Mucosa of rectum (tissue), 2 donors: ENCODE measurements around the gene FBXL16.

Source experiments
- H3K27ac ChIP-seq, 2 donors: one replicate each; pipeline ENCODE4 v1.7.0; 2013; ENCODE audit warnings: inconsistent platforms in 2 of 2, low read depth in 2 of 2, low read length in 2 of 2
- H3K27me3 ChIP-seq, 2 donors: one replicate each; pipeline ENCODE4 v1.7.0; 2013; ENCODE audit warnings: low read length in 2 of 2; ENCODE audit not compliant: control insufficient read depth in 2 of 2, insufficient read depth in 2 of 2
- H3K36me3 ChIP-seq, 2 donors: one replicate each; pipeline ENCODE4 v1.7.0; 2013; ENCODE audit warnings: low read length in 2 of 2; ENCODE audit not compliant: control insufficient read depth in 2 of 2, insufficient read depth in 2 of 2
- H3K4me1 ChIP-seq, 2 donors: one replicate each; pipeline ENCODE4 v1.7.0; 2013; ENCODE audit warnings: low read length in 2 of 2, mild to moderate bottlenecking in 1 of 2; ENCODE audit not compliant: control insufficient read depth in 2 of 2, insufficient read depth in 2 of 2
- H3K4me3 ChIP-seq, 2 donors: one replicate each; pipeline ENCODE4 v1.7.0; 2013; ENCODE audit warnings: low read length in 2 of 2
- H3K9ac ChIP-seq, 2 donors: one replicate each; pipeline ENCODE4 v1.7.0; 2013; ENCODE audit warnings: low read length in 2 of 2, low read depth in 1 of 2, mild to moderate bottlenecking in 1 of 2
- H3K9me3 ChIP-seq, 2 donors: one replicate each; pipeline ENCODE4 v1.7.0; 2013; ENCODE audit warnings: low read length in 2 of 2; ENCODE audit not compliant: control insufficient read depth in 2 of 2
- donor health status: healthy.
- donor health status: Normal muscosa, but diverticular disease.

FBXL16 gene

DNA sequence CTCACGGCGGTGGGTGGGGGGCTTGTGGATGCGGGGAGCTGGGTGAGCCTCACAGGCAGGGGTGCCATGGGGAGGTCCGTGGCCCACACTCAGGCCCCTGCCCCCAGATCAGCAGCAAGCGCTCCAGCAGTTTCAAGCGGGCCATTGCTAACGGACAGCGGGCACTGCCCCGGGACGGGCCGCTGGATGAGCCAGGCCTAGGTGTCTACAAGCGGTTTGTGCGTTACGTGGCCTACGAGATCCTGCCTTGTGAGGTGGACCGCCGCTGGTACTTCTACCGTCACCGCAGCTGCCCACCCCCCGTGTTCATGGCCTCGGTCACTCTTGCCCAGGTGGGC lies 29.1 kb downstream of the FBXL16 start:
- Histone ChIP-seq H3K27me3 (no peaks in the 10 kb centered on the region), H3K9me3 (no peaks in the 10 kb centered on the region), H3K4me1 (peaks cover 37 to 42% of the 10 kb centered on the region in 2 donors), H3K27ac (no peak overlapping the region), H3K9ac (peak overlapping the region in 1 of 2 donors; percentile 63), H3K36me3 (peaks cover 17 to 18% of the 10 kb centered on the region in 2 donors), H3K4me3 (no peak overlapping the region)

DNA sequence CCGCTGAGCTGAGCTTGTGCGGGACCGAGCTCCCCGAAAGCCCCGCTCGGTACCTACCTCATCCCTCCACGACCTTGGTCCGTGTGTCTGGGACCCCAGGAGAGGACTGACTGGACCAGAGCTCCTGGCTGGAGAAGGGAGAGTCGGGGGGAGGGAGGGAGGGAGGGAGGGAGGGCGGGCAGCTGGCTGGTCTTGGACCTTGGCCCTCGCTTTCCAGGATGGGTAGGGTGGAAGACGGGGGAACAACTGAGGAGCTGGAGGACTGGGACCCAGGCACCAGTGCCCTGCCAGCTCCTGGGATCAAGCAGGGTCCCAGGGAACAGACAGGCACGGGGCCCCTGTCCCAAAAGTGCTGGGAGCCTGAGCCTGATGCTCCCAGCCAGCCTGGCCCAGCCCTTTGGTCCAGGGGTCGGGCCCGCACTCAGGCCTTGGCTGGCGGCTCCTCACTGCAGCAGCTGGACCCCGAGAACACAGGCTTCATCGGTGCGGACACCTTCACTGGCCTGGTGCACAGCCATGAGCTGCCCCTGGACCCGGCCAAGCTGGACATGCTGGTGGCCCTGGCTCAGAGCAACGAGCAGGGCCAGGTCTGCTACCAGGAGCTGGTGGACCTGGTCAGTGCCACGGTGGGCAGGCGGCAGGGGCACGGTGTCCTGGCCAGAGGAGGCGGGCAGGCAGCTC lies 29.6 kb downstream of the FBXL16 start:
- H3K9ac ChIP-seq = peak overlapping the region in 1 of 2 donors; percentile 63
- no peaks in the 10 kb centered on the region for H3K27me3 ChIP-seq
- H3K9me3 ChIP-seq = no peaks in the 10 kb centered on the region
- peaks cover 31 to 36% of the 10 kb centered on the region in 2 donors for H3K4me1 ChIP-seq
- peak overlapping the region; percentile 35 to 48 for H3K4me3 ChIP-seq
- H3K36me3 ChIP-seq = peaks cover 19 to 21% of the 10 kb centered on the region in 2 donors
- H3K27ac ChIP-seq = no peak overlapping the region

GRCh38 chr16:674968-675883 lies 30.4 kb downstream of the FBXL16 start, which contains the start of gene RHBDL1:
TSS of gene RHBDL1 (plus strand) at chr16:675671. CDS start at chr16:675791, 120 bp downstream.
- peak within 1 kb of the TSS; percentile 50 to 60 for H3K4me3 ChIP-seq
- no peaks in the 10 kb centered on the region for H3K27me3 ChIP-seq
- H3K36me3 ChIP-seq = peaks cover 26 to 28% of the 10 kb centered on the region in 2 donors
- no peaks in the 10 kb centered on the region for H3K9me3 ChIP-seq
- H3K9ac ChIP-seq = peak within 1 kb of the TSS in 1 of 2 donors; percentile 63
- H3K27ac ChIP-seq = no peak within 1 kb of the TSS
- peaks cover 28 to 34% of the 10 kb centered on the region in 2 donors for H3K4me1 ChIP-seq

DNA sequence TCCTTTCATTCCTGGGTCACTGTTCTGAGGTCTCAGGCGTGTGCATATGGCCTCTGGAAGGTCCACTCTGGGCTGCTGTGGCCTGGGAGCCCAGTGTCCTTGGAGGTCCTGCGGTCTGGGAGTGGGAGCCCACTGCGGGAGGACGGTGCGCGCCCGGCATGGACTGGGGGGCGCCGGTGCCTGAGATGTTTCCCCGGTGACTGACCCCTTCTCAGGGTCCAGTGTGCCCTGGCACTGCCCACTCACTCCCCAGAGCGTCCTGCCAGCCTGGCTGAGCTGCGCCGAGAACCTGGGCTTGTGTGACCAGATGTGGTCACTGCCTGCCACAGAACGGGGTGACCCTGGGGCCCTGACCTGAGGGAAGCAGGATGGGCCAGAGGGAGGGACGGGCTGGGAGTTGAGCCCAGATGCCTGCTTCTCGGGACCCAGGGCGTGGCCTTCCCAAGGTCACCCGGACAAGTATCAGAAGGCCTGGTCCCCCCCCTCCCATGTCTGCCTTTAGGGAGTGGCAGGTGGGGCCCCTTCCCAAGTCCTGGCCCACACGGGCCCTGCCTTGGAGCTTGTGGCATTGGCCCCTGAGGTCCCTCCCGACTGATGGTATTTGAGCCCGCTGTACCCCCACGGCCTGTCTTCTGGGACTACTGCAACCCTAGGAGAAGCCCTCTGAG lies 31.3 kb downstream of the FBXL16 start:
- Histone ChIP-seq H3K27ac (no peak overlapping the region), H3K36me3 (peaks cover 30 to 35% of the 10 kb centered on the region in 2 donors), H3K27me3 (no peaks in the 10 kb centered on the region), H3K9ac (no peak overlapping the region), H3K9me3 (no peaks in the 10 kb centered on the region), H3K4me3 (no peak overlapping the region), H3K4me1 (peaks cover 26 to 31% of the 10 kb centered on the region in 2 donors)

- no peak overlapping the region for H3K27ac ChIP-seq
- no peak overlapping the region for H3K9ac ChIP-seq
- H3K27me3 ChIP-seq = no peaks in the 10 kb centered on the region
- peaks cover 30 to 37% of the 10 kb centered on the region in 2 donors for H3K36me3 ChIP-seq
- no peaks in the 10 kb centered on the region for H3K9me3 ChIP-seq
- H3K4me1 ChIP-seq = peaks cover 32 to 34% of the 10 kb centered on the region in 2 donors
- no peak overlapping the region for H3K4me3 ChIP-seq
These were observed 32.1 kb downstream of the FBXL16 start for GRCh38 chr16:673399-673991.

- H3K4me1 ChIP-seq = peaks cover 32 to 34% of the 10 kb centered on the region in 2 donors
- H3K27ac ChIP-seq = no peak overlapping the region
- H3K9ac ChIP-seq = no peak overlapping the region
- peaks cover 30 to 37% of the 10 kb centered on the region in 2 donors for H3K36me3 ChIP-seq
- no peaks in the 10 kb centered on the region for H3K9me3 ChIP-seq
- H3K4me3 ChIP-seq = no peak overlapping the region
- no peaks in the 10 kb centered on the region for H3K27me3 ChIP-seq
These were observed 32.8 kb downstream of the FBXL16 start for GRCh38 chr16:672851-673250.

GRCh38 chr16:672371-672770 lies 33.2 kb downstream of the FBXL16 start:
- H3K27me3 ChIP-seq = no peaks in the 10 kb centered on the region
- H3K27ac ChIP-seq = no peak overlapping the region
- no peak overlapping the region for H3K9ac ChIP-seq
- no peaks in the 10 kb centered on the region for H3K9me3 ChIP-seq
- H3K36me3 ChIP-seq = peaks cover 30 to 37% of the 10 kb centered on the region in 2 donors
- peaks cover 34 to 35% of the 10 kb centered on the region in 2 donors for H3K4me1 ChIP-seq
- H3K4me3 ChIP-seq = no peak overlapping the region

DNA sequence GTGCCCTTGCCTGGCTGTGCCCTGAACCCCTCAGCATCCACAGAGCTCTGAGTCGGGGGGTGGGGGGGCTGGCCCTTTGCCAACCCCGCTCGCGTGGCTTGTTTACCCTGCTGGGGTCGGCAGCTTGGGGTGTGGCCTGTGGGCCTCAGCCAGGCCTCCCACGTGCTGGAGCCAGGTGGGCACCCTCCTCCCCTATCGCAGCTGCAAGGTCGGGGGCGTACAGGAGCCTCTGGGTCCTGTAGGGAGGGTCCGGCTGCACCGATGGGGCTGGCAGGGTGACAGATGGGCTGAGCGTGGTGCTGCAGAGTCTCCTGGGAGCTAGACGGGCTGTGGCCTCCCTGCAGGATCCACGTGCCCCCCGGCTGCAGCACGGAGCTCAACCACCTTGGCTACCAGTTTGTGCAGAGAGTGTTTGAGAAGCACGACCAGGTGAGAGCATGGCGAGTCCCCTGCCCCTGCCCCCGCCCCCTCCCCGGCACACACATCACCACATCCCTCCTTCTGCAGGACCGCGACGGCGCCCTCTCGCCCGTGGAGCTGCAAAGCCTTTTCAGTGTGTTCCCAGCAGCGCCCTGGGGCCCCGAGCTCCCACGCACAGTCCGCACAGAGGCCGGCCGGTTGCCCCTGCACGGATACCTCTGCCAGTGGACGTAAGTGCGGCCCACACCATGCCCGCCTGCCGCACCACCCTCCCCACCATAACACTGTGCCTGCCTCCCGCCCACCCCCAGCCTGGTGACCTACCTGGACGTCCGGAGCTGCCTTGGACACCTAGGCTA lies 34.1 kb downstream of the FBXL16 start:
- H3K9ac ChIP-seq = no peak overlapping the region
- H3K27me3 ChIP-seq = no peaks in the 10 kb centered on the region
- peaks cover 28 to 29% of the 10 kb centered on the region in 2 donors for H3K4me1 ChIP-seq
- no peak overlapping the region for H3K4me3 ChIP-seq
- no peak overlapping the region for H3K27ac ChIP-seq
- H3K36me3 ChIP-seq = peaks cover 30 to 37% of the 10 kb centered on the region in 2 donors
- H3K9me3 ChIP-seq = no peaks in the 10 kb centered on the region
